Ovary (tissue), 10 donors: ENCODE results near the gene ECE2. TPM values are rescaled to one million over a fixed set of nuclear protein-coding genes. Genes with fewer than 3 reads are reported as not detected.

Experiments used
- DNase-seq, 5 donors: peaks; one replicate each; pipeline ENCODE4 v3.0.0-alpha.2; 2019 to 2020
- H3K27ac ChIP-seq, 2 donors: fragments of 200-600 bp; one replicate each; pipeline versions ENCODE4 v1.5.1 to v1.8.0; 2019 to 2022
- H3K27me3 ChIP-seq: fragments of 200-600 bp; one replicate; pipeline ENCODE4 v1.8.0; 2022
- H3K36me3 ChIP-seq: fragments of 200-600 bp; sonication (generic); one replicate; pipeline ENCODE4 v1.5.1; 2019
- H3K4me1 ChIP-seq: one replicate; pipeline ENCODE4 v1.8.1; 2013; ENCODE audit warnings: mild to moderate bottlenecking, moderate library complexity; ENCODE audit not compliant: insufficient read depth
- H3K4me3 ChIP-seq: fragments of 200-600 bp; sonication (generic); one replicate; pipeline ENCODE4 v1.5.1; 2017
- H3K9me3 ChIP-seq, 2 donors: fragments of 200-600 bp in 1 of 2; sonication (generic) in 1 of 2; one replicate each; pipeline versions ENCODE4 v1.5.1 to v1.8.1; 2013 to 2019; ENCODE audit warnings: mild to moderate bottlenecking in 1 of 2, moderate library complexity in 1 of 2
- CTCF ChIP-seq, 3 donors: fragments of 450-650 bp in 2 of 3; fragments of 200-600 bp in 1 of 3; IDR thresholded peaks; one replicate each; pipeline versions ENCODE4 v1.5.1 to v1.8.0; 2016 to 2022; ENCODE audit warnings: antibody characterized with exemption in 3 of 3, mild to moderate bottlenecking in 1 of 3
- EP300 ChIP-seq: sonication (generic); formaldehyde crosslinking; IDR thresholded peaks from one replicate; pipeline ENCODE4 v1.6.1; 2017; ENCODE audit warnings: antibody characterized with exemption
- POLR2A ChIP-seq: fragments of 450-650 bp; IDR thresholded peaks from one replicate; pipeline ENCODE4 v1.6.1; 2017; ENCODE audit warnings: antibody characterized with exemption, mild to moderate bottlenecking, moderate library complexity
- WGBS, 3 donors: extraction: QIAGEN DNeasy Blood & Tissue Kit in 1 of 3; methylation state at CpG; one replicate each; pipeline versions ENCODE4 v1.1.5 to v1.1.7; 2013 to 2017; 5-methylcytosine and 5-hydroxymethylcytosine counted together
- intact Hi-C, 4 donors: fragments of 100-400 bp; cut with DNase I; formaldehyde crosslinking; loops; one replicate each; pipeline versions ENCODE4 v1.11.0 to v1.15.1; 2022 to 2023
- long read RNA-seq, 3 donors: library from polyadenylated mRNA in 2 of 3; unstranded in 2 of 3; transcript quantifications; one replicate each; pipeline ENCODE4 v2.0.0 and lab custom pipeline, GENCODE V29; 2021 to 2026
- polyA plus RNA-seq, 2 donors: library from polyadenylated mRNA; stranded (reverse); fragments of 200-250 nt in 1 of 2; fragments of 350-450 nt in 1 of 2; fragmentation: Illumina TruSeq in 1 of 2; extraction: RNeasy Lipid Tissue Mini Kit (QIAGEN cat#74804) in 1 of 2; gene quantifications; one replicate each; pipeline ENCODE4 v1.2.3, GENCODE V29; 2013 to 2014
- total RNA-seq, 7 donors: library from RNA; depleted of rRNA in 2 of 7; stranded (reverse); fragments of >200 nt in 2 of 7; fragmentation: NEBNext Ultra II Directional in 3 of 7; extraction: Animal tissue kit (Norgen Biotek cat#: 25700) in 3 of 7; gene quantifications; one replicate each; pipeline versions ENCODE4 v1.1.0 to v1.2.4, GENCODE V29; 2016 to 2023
- donor health status: DM: no; HTN: no; CAD: no; lungs with moderate emphysema.
- donor health status: DM: no; HTN: no; CAD: no.
- donor health status: Bipolar disorder and iron deficiency.
- donor health status: DM: yes; HTN: yes; CAD: no.
- donor health status: DM: no; HTN: no; CAD: no.
- donor health status: DM: yes; HTN: yes; CAD: no.

The ECE2 gene
- total RNA-seq (not detected), polyA plus RNA-seq (under 1 TPM in 1 of 2 donors, not detected in 1; 0.43 TPM)
- long read RNA-seq, donor 1 = 0 reads
- long read RNA-seq, donor 2 = 0 reads
- long read RNA-seq, donor 3 = 0 reads

- DNase-seq = no peak
- TF ChIP-seq EP300 = no peak
- TF ChIP-seq CTCF (IDR thresholded peaks at IDR 0.05) = no peak
- no peak for TF ChIP-seq POLR2A
- Histone ChIP-seq H3K4me1 (no peaks in the 10 kb centered on the region), H3K36me3 (no peaks in the 10 kb centered on the region), H3K27ac (no peak within 1 kb of the TSS), H3K4me3 (no peak within 1 kb of the TSS), H3K27me3 (no peaks in the 10 kb centered on the region), H3K9me3 (no peaks in the 10 kb centered on the region)
- intact Hi-C loops = loop anchor here in 1 of 4 donors (5.0 kb wide), 1 partner anchor 484 kb away; no protein-coding TSS in a partner anchor
- WGBS, 3 donors = 9 to 12% (median 11%) methylated on average over 58 to 65 of the region's 65 CpGs
Measured at GRCh38 chr3:184275961-184276910, at the start of gene ECE2. Gene ECE2 (plus strand): TSS chr3:184276022. CDS start chr3:184276154, 132 bp downstream.

- Histone ChIP-seq H3K9me3 (no peaks in the 10 kb centered on the region), H3K36me3 (no peaks in the 10 kb centered on the region), H3K4me3 (no peak overlapping the region), H3K27ac (no peak overlapping the region), H3K27me3 (no peaks in the 10 kb centered on the region), H3K4me1 (peaks cover 6% of the 10 kb centered on the region)
- 59 to 73% (median 60%) methylated on average over 2 of the region's 2 CpGs for WGBS, 3 donors
- TF ChIP-seq EP300 = no peak
- TF ChIP-seq POLR2A = no peak
- TF ChIP-seq CTCF (IDR thresholded peaks at IDR 0.05) = no peak
- intact Hi-C loops = no loop called here
- DNase-seq = no peak
Measured at GRCh38 chr3:184227481-184227935, 48.3 kb upstream of the ECE2 start.

- no peak for TF ChIP-seq POLR2A
- no peak for TF ChIP-seq CTCF (IDR thresholded peaks at IDR 0.05)
- TF ChIP-seq EP300 = no peak
- Histone ChIP-seq H3K27me3 (no peaks in the 10 kb centered on the region), H3K4me1 (peaks cover 6% of the 10 kb centered on the region), H3K4me3 (no peak overlapping the region), H3K36me3 (no peaks in the 10 kb centered on the region), H3K9me3 (no peaks in the 10 kb centered on the region), H3K27ac (no peak overlapping the region)
- intact Hi-C loops = no loop called here
- no peak for DNase-seq
- WGBS, 3 donors = 27 to 34% (median 31%) methylated on average over 12 of the region's 12 CpGs
Measured at GRCh38 chr3:184228376-184229137, 47.3 kb upstream of the ECE2 start.

GRCh38 chr3:184229394-184230080 lies 46.3 kb upstream of the ECE2 start, which contains the start of gene VWA5B2:
Gene VWA5B2 (plus strand): TSS chr3:184229585. CDS start chr3:184230529, 944 bp downstream.
- peak in 4 of 5 donors; percentile 37 to 66 (median 55) for DNase-seq
- Histone ChIP-seq H3K36me3 (no peaks in the 10 kb centered on the region), H3K27me3 (no peaks in the 10 kb centered on the region), H3K9me3 (no peaks in the 10 kb centered on the region), H3K4me3 (peak within 1 kb of the TSS; percentile 27), H3K27ac (no peak within 1 kb of the TSS), H3K4me1 (peaks cover 6% of the 10 kb centered on the region)
- TF ChIP-seq POLR2A (no peak), CTCF (IDR thresholded peaks at IDR 0.05) (peak in 1 of 3 donors; percentile 38)
- intact Hi-C loops = no loop called here
- 0% methylated on average over 47 to 66 of the region's 66 CpGs for WGBS, 3 donors
